GM23338 (cell line): Measurements from ENCODE around the gene POLA1. TPM values are rescaled to one million over a fixed set of nuclear protein-coding genes. Genes with fewer than 3 reads are reported as not detected.

Experiments
- ATAC-seq: fragments of 200-7000 bp; cut with Tn5 transposase; 3 replicates; pipeline ENCODE4 v1.9.1; 2020
- DNase-seq: peaks from one replicate; pipeline ENCODE4 v3.0.0-alpha.2; 2015; ENCODE audit warnings: low spot score
- H2AFZ ChIP-seq: fragments of 200-600 bp; sonication (generic); 2 replicates; pipeline ENCODE4 v1.8.0; 2016; ENCODE audit warnings: antibody characterized with exemption, mild to moderate bottlenecking, moderate library complexity
- H3F3A ChIP-seq: fragments of 200-600 bp; sonication (generic); replicated peaks from 2 replicates; pipeline ENCODE4 v1.8.0; 2017; ENCODE audit warnings: antibody characterized with exemption, mixed run types, low read depth
- H3K27ac ChIP-seq: fragments of 200-600 bp; sonication (generic); 2 replicates; pipeline ENCODE4 v1.6.1; 2016; ENCODE audit warnings: low read depth
- H3K27me3 ChIP-seq: fragments of 200-600 bp; sonication (generic); 2 replicates; pipeline ENCODE4 v1.8.0; 2016; ENCODE audit warnings: mild to moderate bottlenecking, mixed run types, moderate library complexity; ENCODE audit not compliant: insufficient read depth
- H3K36me3 ChIP-seq: fragments of 200-600 bp; sonication (generic); 2 replicates; pipeline ENCODE4 v1.8.0; 2016; ENCODE audit warnings: mild to moderate bottlenecking; ENCODE audit not compliant: insufficient read depth
- H3K4me1 ChIP-seq: fragments of 200-600 bp; sonication (generic); 2 replicates; pipeline ENCODE4 v1.8.0; 2016; ENCODE audit warnings: mild to moderate bottlenecking, moderate library complexity; ENCODE audit not compliant: insufficient read depth
- H3K4me2 ChIP-seq: fragments of 200-600 bp; sonication (generic); 2 replicates; pipeline ENCODE4 v1.7.1; 2017; ENCODE audit warnings: mixed run types
- H3K4me3 ChIP-seq: fragments of 200-600 bp; sonication (generic); 2 replicates; pipeline ENCODE4 v1.6.1; 2016; ENCODE audit warnings: mixed run types
- H3K79me2 ChIP-seq: fragments of 200-600 bp; sonication (generic); replicated peaks from 2 replicates; pipeline ENCODE4 v1.8.0; 2017; ENCODE audit warnings: mild to moderate bottlenecking; ENCODE audit not compliant: insufficient read depth
- H3K9me2 ChIP-seq: fragments of 200-600 bp; sonication (generic); 2 replicates; pipeline ENCODE4 v1.8.0; 2017; ENCODE audit not compliant: insufficient read depth
- H4K20me1 ChIP-seq: fragments of 200-600 bp; sonication (generic); replicated peaks from 2 replicates; pipeline ENCODE4 v1.8.0; 2017; ENCODE audit warnings: mild to moderate bottlenecking; ENCODE audit not compliant: insufficient read depth
- H3K27ac Mint-ChIP-seq: 2 replicates; pipeline ENCODE4 v1.8.0; 2020; ENCODE audit warnings: inconsistent platforms, mild to moderate bottlenecking, moderate library complexity, mixed read lengths
- H3K27me3 Mint-ChIP-seq: 3 replicates; pipeline ENCODE4 v1.8.0; 2022; ENCODE audit warnings: low read depth, mild to moderate bottlenecking, moderate library complexity, mixed read lengths, inconsistent platforms; ENCODE audit not compliant: insufficient read depth, poor library complexity
- H3K36me3 Mint-ChIP-seq: 3 replicates; pipeline ENCODE4 v1.8.0; 2021; ENCODE audit warnings: low read depth, mild to moderate bottlenecking, inconsistent platforms, moderate library complexity, mixed read lengths
- H3K4me1 Mint-ChIP-seq: 3 replicates; pipeline ENCODE4 v1.8.0; 2020; ENCODE audit warnings: mild to moderate bottlenecking, inconsistent platforms, mixed read lengths
- H3K4me3 Mint-ChIP-seq: 3 replicates; pipeline ENCODE4 v1.8.0; 2021; ENCODE audit warnings: moderate library complexity, mild to moderate bottlenecking, inconsistent platforms, mixed read lengths
- H3K9me3 Mint-ChIP-seq: 3 replicates; pipeline ENCODE4 v1.8.0; 2020; ENCODE audit warnings: moderate library complexity, mild to moderate bottlenecking, inconsistent platforms, mixed read lengths
- CREB1 ChIP-seq: fragments of 250-450 bp; sonication (Bioruptor Pico); IDR thresholded peaks from 2 replicates; pipeline ENCODE4 v1.5.0; 2020; ENCODE audit warnings: low read depth, mild to moderate bottlenecking, moderate library complexity
- JUNB ChIP-seq: IDR thresholded peaks from one replicate; pipeline ENCODE4 v1.6.1; 2016; ENCODE audit warnings: antibody characterized with exemption; ENCODE audit not compliant: unreplicated experiment
- NANOG ChIP-seq: IDR thresholded peaks from 2 replicates; pipeline ENCODE4 v1.6.1; 2016; ENCODE audit warnings: antibody characterized with exemption, borderline replicate concordance
- STAT1 ChIP-seq: IDR thresholded peaks from one replicate; pipeline ENCODE4 v1.6.1; 2016; ENCODE audit warnings: antibody characterized with exemption; ENCODE audit not compliant: unreplicated experiment
- ZNF331 ChIP-seq: fragments of 250-450 bp; sonication (Bioruptor Pico); IDR thresholded peaks from 2 replicates; pipeline ENCODE4 v1.5.0; 2020; ENCODE audit warnings: low read depth, mild to moderate bottlenecking, moderate library complexity
- polyA plus RNA-seq: library from polyadenylated mRNA; unstranded; fragments of >200 nt; fragmentation: Nextera tagmentation; extraction: Ambion mirVana; gene quantifications from 2 replicates; pipeline ENCODE4 v1.2.1, GENCODE V29; 2016
- total RNA-seq: library from RNA; depleted of rRNA; stranded (reverse); fragments of >200 nt; shearing (Covaris generic); gene quantifications from 2 replicates; pipeline ENCODE4 v1.2.3, GENCODE V29; 2014
- TF ChIP-seq, protein P1 (sequence below): IDR thresholded peaks from one replicate; pipeline ENCODE4 v1.6.1; 2018; ENCODE audit warnings: antibody characterized with exemption; ENCODE audit not compliant: unreplicated experiment
- TF ChIP-seq, protein P2 (sequence below): IDR thresholded peaks from 2 replicates; pipeline ENCODE4 v1.6.1; 2016; ENCODE audit warnings: antibody characterized with exemption
- TF ChIP-seq, protein P3 (sequence below), 2 experiments: fragments of 200-600 bp in 1 of 2; sonication (generic) in 1 of 2; conservative IDR thresholded peaks; 2 replicates each; pipeline versions ENCODE4 v1.5.1 to v1.6.1; 2016 to 2017; ENCODE audit warnings: antibody characterized with exemption in 2 of 2, low read depth in 2 of 2, mild to moderate bottlenecking in 2 of 2, moderate library complexity in 1 of 2

POLA1 gene
- total and polyA plus RNA-seq, 2 experiments from 2014 or later: 12.6 to 36.6 TPM

DNA sequence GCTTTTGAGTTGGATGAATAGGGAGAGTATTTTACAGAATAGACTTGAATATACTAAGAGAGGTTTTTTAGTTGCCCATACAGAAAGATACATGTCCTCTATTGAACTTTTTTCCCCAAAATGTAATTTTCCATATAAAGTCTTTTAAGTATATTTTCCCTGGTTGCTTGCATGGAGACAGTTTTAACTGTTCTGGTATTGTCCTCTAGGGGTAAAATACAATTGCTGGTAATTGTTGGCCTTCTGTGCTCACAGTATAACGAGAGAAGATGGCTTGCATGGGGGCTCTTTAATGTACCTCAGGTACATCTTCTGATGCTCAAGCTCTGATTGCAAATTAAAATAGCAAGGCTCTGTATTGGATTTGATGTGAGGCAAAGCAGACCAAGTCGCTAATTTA lies 186.0 kb downstream of the POLA1 start (continued):
- TF ChIP-seq, protein P1, sequence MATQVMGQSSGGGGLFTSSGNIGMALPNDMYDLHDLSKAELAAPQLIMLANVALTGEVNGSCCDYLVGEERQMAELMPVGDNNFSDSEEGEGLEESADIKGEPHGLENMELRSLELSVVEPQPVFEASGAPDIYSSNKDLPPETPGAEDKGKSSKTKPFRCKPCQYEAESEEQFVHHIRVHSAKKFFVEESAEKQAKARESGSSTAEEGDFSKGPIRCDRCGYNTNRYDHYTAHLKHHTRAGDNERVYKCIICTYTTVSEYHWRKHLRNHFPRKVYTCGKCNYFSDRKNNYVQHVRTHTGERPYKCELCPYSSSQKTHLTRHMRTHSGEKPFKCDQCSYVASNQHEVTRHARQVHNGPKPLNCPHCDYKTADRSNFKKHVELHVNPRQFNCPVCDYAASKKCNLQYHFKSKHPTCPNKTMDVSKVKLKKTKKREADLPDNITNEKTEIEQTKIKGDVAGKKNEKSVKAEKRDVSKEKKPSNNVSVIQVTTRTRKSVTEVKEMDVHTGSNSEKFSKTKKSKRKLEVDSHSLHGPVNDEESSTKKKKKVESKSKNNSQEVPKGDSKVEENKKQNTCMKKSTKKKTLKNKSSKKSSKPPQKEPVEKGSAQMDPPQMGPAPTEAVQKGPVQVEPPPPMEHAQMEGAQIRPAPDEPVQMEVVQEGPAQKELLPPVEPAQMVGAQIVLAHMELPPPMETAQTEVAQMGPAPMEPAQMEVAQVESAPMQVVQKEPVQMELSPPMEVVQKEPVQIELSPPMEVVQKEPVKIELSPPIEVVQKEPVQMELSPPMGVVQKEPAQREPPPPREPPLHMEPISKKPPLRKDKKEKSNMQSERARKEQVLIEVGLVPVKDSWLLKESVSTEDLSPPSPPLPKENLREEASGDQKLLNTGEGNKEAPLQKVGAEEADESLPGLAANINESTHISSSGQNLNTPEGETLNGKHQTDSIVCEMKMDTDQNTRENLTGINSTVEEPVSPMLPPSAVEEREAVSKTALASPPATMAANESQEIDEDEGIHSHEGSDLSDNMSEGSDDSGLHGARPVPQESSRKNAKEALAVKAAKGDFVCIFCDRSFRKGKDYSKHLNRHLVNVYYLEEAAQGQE: no peak
- TF ChIP-seq JUNB (no peak), CREB1 (CRISPR knock-in tag) (no peak)

DNA sequence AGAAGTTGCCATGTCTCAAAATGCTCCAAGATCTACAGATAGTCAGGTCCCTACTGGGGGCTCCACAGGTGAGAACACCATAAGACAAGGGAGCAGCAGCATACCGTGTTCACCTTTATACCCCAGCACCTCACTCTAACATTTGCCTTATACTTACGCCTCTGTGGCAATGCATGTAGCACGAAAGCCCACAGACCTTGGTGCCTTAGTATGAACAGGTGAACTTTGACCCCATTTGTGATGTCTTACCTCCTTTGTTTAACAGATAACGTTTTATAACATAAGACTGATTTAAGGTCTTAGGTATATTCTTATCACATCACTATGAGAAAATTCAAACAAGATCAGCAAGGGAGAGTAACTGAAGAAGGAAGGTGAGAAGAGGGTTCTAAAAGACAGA lies 193.2 kb downstream of the POLA1 start:
- Mint-ChIP-seq H3K36me3 (peaks cover 7% of the 10 kb centered on the region; the same call in 2 of the 3 replicates), H3K4me1 (no peaks in the 10 kb centered on the region), H3K27ac (no peak overlapping the region; the same call in 1 of the 2 replicates), H3K9me3 (no peaks in the 10 kb centered on the region), H3K4me3 (no peak overlapping the region), H3K27me3 (no peaks in the 10 kb centered on the region)
- H3K27ac ChIP-seq: no peak overlapping the region
- TF ChIP-seq, protein P2, sequence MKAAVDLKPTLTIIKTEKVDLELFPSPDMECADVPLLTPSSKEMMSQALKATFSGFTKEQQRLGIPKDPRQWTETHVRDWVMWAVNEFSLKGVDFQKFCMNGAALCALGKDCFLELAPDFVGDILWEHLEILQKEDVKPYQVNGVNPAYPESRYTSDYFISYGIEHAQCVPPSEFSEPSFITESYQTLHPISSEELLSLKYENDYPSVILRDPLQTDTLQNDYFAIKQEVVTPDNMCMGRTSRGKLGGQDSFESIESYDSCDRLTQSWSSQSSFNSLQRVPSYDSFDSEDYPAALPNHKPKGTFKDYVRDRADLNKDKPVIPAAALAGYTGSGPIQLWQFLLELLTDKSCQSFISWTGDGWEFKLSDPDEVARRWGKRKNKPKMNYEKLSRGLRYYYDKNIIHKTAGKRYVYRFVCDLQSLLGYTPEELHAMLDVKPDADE: no peak
- ATAC-seq: no peak
- H3K4me2 ChIP-seq: no peak overlapping the region
- no peaks in the 10 kb centered on the region for H3K27me3 ChIP-seq
- no peaks in the 10 kb centered on the region for H3K9me2 ChIP-seq
- no peaks in the 10 kb centered on the region for H3F3A ChIP-seq
- no peak for DNase-seq
- H3K4me1 ChIP-seq: no peaks in the 10 kb centered on the region
- no peaks in the 10 kb centered on the region for H3K79me2 ChIP-seq
- H3K36me3 ChIP-seq: 0 out of 2 replicates have a peak, but pooled peaks cover 4% of the 10 kb centered on the region
- no peak overlapping the region for H2AFZ ChIP-seq
- no peaks in the 10 kb centered on the region for H4K20me1 ChIP-seq
- H3K4me3 ChIP-seq: no peak overlapping the region

DNA sequence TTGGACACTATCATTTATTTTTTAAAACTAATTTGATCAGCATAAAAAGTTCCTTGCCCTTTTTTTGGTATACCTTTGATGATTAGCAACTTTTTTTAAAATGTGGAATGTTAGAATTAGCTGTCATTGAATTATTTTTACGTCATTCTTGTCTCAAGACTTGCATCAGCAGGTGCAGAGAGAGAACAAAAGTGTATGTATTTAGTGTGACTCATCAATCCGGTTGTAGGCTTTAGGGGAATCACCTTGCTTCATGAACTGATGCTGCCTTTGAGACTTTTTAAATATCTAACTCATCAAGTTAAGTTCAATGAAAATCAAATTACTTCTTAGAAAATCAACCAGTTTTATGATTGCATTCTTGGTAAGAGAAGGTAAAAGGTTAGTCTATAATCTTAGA lies 197.0 kb downstream of the POLA1 start:
- no peaks in the 10 kb centered on the region for H4K20me1 ChIP-seq
- no peak overlapping the region for H3K27ac Mint-ChIP-seq
- H3K4me2 ChIP-seq: no peak overlapping the region
- H3K9me3 Mint-ChIP-seq: peaks cover 3% of the 10 kb centered on the region; the same call in 1 of the 3 replicates
- no peak for ATAC-seq
- H3K79me2 ChIP-seq: no peaks in the 10 kb centered on the region
- H3K9me2 ChIP-seq: no peaks in the 10 kb centered on the region
- 0 out of 2 replicates have a peak, but pooled peaks cover 4% of the 10 kb centered on the region for H3K36me3 ChIP-seq
- peaks cover 23% of the 10 kb centered on the region; the same call in 2 of the 3 replicates for H3K36me3 Mint-ChIP-seq
- no peak for DNase-seq
- no peaks in the 10 kb centered on the region for H3K4me1 Mint-ChIP-seq
- H2AFZ ChIP-seq: no peak overlapping the region
- H3K27ac ChIP-seq: no peak overlapping the region
- no peaks in the 10 kb centered on the region for H3K4me1 ChIP-seq
- no peak overlapping the region for H3K4me3 ChIP-seq
- H3F3A ChIP-seq: no peaks in the 10 kb centered on the region
- H3K27me3 ChIP-seq: no peaks in the 10 kb centered on the region
- no peak overlapping the region for H3K4me3 Mint-ChIP-seq
- no peaks in the 10 kb centered on the region for H3K27me3 Mint-ChIP-seq
- TF ChIP-seq JUNB: no peak
- TF ChIP-seq STAT1: no peak
- TF ChIP-seq, protein P3, sequence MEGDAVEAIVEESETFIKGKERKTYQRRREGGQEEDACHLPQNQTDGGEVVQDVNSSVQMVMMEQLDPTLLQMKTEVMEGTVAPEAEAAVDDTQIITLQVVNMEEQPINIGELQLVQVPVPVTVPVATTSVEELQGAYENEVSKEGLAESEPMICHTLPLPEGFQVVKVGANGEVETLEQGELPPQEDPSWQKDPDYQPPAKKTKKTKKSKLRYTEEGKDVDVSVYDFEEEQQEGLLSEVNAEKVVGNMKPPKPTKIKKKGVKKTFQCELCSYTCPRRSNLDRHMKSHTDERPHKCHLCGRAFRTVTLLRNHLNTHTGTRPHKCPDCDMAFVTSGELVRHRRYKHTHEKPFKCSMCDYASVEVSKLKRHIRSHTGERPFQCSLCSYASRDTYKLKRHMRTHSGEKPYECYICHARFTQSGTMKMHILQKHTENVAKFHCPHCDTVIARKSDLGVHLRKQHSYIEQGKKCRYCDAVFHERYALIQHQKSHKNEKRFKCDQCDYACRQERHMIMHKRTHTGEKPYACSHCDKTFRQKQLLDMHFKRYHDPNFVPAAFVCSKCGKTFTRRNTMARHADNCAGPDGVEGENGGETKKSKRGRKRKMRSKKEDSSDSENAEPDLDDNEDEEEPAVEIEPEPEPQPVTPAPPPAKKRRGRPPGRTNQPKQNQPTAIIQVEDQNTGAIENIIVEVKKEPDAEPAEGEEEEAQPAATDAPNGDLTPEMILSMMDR (conservative IDR thresholded peaks at IDR 0.05; ENCODE audit: low read depth in 2 of 2): no peak
- no peak for TF ChIP-seq ZNF331
- TF ChIP-seq NANOG: no peak
